HG02623 (cell line): ENCODE results near the gene LRRC37A2.
A peak's percentile ranks its signal among the peaks of the same experiment; 100 is the strongest.
"Not testable (repeated sequence)": the region's sequence is repeated elsewhere in the genome, so short reads cannot be mapped to it uniquely, and the experiment has no call there.

Experiments used
- ATAC-seq: cut with Tn5 transposase; IDR thresholded peaks from one replicate; pipeline ENCODE4 v1.9.1; 2021; ENCODE audit warnings: moderate library complexity; ENCODE audit not compliant: unreplicated experiment

Gene LRRC37A2

GRCh38 chr17:46512168-46512567 is at the start of gene LRRC37A2:
LRRC37A2 (plus strand) TSS chr17:46512468; CDS start chr17:46512713, 245 bp downstream.
- ATAC-seq = not testable (repeated sequence)

- ATAC-seq = not testable (repeated sequence)
These were observed 44.6 kb upstream of the LRRC37A2 start for GRCh38 chr17:46467618-46468017.

GRCh38 chr17:46474489-46474888 is 37.8 kb upstream of the LRRC37A2 start:
- ATAC-seq = not testable (repeated sequence)

GRCh38 chr17:46475583-46475982 is 36.7 kb upstream of the LRRC37A2 start:
- ATAC-seq = not testable (repeated sequence)

- ATAC-seq = not testable (repeated sequence)
These were observed 33.4 kb upstream of the LRRC37A2 start for GRCh38 chr17:46478823-46479222.

- not testable (repeated sequence) for ATAC-seq
These were observed 31.0 kb upstream of the LRRC37A2 start for GRCh38 chr17:46481310-46481709.

- not testable (repeated sequence) for ATAC-seq
These were observed 20.2 kb upstream of the LRRC37A2 start for GRCh38 chr17:46492021-46492420.

GRCh38 chr17:46499437-46500139 is 12.7 kb upstream of the LRRC37A2 start:
- not testable (repeated sequence) for ATAC-seq

GRCh38 chr17:46505896-46506295 is 6.4 kb upstream of the LRRC37A2 start:
- not testable (repeated sequence) for ATAC-seq

- not testable (repeated sequence) for ATAC-seq
These were observed 22.4 kb downstream of the LRRC37A2 start for GRCh38 chr17:46534716-46535115.

- ATAC-seq = not testable (repeated sequence)
These were observed 36.3 kb downstream of the LRRC37A2 start for GRCh38 chr17:46548607-46549006.

GRCh38 chr17:46559155-46559554 is 46.9 kb downstream of the LRRC37A2 start:
- ATAC-seq = not testable (repeated sequence)

GRCh38 chr17:46560048-46560447 is 47.8 kb downstream of the LRRC37A2 start:
- ATAC-seq = not testable (repeated sequence)

GRCh38 chr17:46566284-46566683 is 54.0 kb downstream of the LRRC37A2 start:
- not testable (repeated sequence) for ATAC-seq

- not testable (repeated sequence) for ATAC-seq
These were observed 54.7 kb downstream of the LRRC37A2 start for GRCh38 chr17:46566980-46567379.

- not testable (repeated sequence) for ATAC-seq
These were observed 59.5 kb downstream of the LRRC37A2 start for GRCh38 chr17:46571796-46572195.

GRCh38 chr17:46579083-46580075 is 67.1 kb downstream of the LRRC37A2 start, which contains the start of gene ARL17A:
ARL17A (minus strand) TSS chr17:46579691; CDS start chr17:46576322, 3,369 bp downstream.
- peak; percentile 95 for ATAC-seq

GRCh38 chr17:46580082-46580481 is 67.8 kb downstream of the LRRC37A2 start:
- ATAC-seq = not testable (repeated sequence)

GRCh38 chr17:46585444-46585843 is 73.2 kb downstream of the LRRC37A2 start:
- ATAC-seq = not testable (repeated sequence)

- ATAC-seq = peak; percentile 77
These were observed 78.2 kb downstream of the LRRC37A2 start, which contains the start of gene NSF for GRCh38 chr17:46590157-46591146. NSF (plus strand) TSS chr17:46590669; CDS start chr17:46590776, 107 bp downstream.
